Stimulated activated CD8-positive, alpha-beta memory T cell treated with anti-CD3 and anti-CD28 coated beads, Interleukin-4, amount 100 ng/mL, for 4 hours (primary cell): Measurements from ENCODE around the gene RASSF9.

Experiments used
- DNase-seq, 2 donors: peaks; one replicate each; pipeline ENCODE4 v3.0.0-alpha.2; 2020; ENCODE audit warnings: low read depth in 2 of 2, low spot score in 1 of 2

Gene RASSF9

DNA sequence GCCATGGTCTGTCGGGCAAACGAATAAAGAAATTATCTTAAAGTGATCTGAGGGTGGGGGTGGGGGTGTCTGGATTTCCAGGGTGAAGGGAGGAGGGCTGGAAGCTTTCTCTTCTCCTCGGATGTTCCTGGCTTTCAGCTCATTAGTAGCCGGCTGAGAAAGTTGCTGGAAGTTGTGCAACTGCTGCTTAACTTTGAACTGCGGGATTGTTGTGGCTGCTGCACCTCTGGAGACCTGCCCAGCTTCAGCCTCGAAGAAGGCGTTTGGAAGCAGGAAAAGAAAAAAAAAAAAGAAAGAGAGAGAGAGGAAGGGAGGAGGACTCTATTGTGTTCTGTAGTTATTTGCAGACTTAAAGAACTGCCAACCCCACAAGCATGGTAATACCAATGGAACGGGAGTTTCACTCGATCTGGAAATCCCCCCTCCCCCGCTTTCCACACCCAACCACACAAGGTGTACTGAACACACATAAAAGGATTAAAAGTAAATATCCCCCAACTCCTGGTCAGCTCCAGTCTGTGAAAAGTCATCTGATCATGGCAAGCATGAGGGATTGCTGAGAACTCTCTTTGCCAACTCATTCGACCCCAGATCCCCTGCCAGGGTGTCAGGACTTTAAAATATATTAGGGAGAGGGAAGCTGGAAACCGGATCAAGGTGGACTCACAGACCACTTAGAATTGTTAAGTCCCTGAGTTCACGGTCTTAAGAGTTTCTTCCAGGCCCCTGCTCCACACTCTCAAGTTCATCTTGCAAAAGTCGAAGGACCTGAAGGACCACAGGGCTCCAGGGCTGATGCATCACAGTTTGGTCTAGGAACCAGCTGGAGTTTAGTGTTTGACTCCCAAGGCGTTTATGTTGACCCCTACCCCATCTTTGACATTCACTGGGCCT is at the start of gene RASSF9:
RASSF9 (minus strand) TSS at position 213 of the 894 bp plus-strand sequence; CDS start at position 5, 208 bp downstream.
- no peak for DNase-seq

DNA sequence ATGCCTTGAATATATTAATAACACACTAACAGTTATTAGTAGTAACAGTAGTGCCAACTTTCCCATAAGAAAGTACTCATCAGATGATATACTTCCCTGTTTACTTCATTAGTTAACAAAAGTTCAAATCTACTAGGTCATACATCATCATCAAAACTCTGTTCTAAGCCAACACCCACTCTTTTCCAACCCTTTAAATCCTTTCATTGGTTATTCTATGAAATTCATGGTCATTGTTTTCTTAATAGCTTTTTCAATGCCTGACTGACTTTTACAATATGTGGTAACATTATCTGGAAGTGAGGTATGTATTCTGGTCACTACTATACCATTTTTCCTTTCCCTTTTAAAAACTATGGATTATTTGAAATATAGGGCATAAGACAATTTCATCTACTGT is 47.6 kb upstream of the RASSF9 start:
- DNase-seq: no peak

DNA sequence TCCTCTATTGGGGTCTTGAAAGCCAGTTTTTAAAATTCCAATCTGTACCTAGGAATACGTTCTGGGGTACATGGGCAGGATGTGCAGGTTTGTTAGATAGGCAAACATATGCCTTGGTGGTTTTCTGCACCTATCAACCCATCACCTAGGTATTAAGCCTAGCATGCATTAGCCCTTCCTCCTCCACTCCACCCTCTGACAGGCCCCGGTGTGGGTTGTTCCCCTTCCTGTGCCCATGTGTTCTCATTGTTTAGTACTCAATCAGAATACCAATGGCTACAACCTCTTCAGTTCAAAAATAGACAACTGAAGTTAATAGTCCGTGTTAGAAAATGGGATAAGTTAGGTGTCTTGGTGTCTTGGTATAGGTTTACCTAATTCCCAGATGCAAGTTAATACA is 41.2 kb upstream of the RASSF9 start:
- DNase-seq: no peak

DNA sequence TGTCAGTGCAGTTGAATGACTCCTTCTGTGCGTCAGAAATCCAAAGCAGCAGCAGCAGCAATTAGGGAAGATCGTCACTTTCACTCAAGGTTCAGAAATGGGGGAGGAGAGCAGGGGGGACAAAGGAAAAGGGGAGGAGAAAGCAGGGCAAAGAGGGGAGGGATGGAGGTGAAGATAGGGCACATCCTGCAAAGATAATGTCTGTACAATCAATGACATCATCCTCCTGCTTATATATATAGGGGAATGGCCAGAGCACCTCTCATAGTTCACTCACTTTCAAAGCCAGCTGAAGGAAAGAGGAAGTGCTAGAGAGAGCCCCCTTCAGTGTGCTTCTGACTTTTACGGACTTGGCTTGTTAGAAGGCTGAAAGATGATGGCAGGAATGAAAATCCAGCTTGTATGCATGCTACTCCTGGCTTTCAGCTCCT is 37.8 kb upstream of the RASSF9 start, which contains the start of gene NTS:
NTS (plus strand) TSS at position 265 of the 431 bp plus-strand sequence; CDS start at position 374, 109 bp downstream.
- DNase-seq: no peak

GRCh38 chr12:85872497-85873091 is 36.4 kb upstream of the RASSF9 start:
- no peak for DNase-seq

GRCh38 chr12:85866986-85867776 is 31.0 kb upstream of the RASSF9 start:
- DNase-seq: no peak

DNA sequence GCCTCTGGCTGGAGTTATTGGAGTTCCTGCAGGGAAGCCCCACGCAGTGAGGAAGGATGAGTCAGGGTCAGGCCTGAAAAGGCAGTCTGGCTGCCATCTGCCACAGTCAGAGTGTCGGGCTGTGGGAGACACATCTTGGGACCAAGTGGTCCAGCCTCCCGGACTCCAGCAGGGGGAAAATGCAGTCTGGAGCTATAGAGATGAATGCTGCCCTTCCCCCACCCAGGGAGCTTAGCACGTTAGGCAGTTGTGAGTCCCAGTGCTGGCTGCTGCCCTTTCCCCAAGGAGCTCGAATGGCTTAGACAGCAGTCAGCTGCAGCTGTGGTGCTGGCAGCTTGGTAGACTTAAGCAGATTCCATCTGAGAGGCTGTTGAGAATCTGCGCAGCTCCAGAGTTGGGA is 29.7 kb upstream of the RASSF9 start:
- DNase-seq: no peak

DNA sequence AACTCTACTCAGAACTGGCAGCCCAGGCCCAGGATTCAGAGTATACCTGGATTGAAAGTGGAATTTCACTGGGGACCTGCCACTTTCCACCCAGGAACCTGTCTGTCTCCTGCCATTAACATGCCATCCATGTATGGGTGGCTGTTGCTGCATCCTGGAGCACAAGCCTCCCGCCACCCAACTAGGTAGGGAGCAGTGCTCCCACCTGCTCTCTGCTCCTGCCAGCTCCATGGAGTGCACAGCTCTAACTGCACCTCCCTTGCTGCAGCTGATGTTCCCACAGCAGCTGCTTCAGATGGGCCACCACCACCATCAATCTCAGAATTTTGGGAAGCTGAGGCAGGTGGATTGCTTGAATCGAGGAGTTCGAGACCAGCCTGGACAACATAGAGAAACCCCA is 20.8 kb upstream of the RASSF9 start:
- DNase-seq: no peak

DNA sequence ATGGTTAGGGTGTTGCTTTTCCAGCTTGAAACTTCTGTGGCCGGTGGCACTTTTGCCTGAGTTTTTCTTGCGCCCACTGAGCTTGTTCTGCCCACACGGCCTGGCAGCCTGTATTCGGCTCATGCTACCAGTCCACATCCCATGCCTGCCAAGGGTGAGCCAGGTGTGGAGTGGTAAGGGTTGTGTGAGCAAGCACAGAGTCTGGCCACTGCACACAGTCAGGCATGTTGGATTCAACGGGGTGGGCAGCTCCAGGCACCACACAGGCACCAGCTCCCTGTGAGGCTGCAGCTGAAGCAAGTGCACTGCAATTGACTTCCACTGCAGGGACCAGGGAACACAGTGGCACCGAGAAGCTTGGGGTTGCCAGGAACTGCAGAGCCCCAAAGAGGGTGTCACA is 19.1 kb upstream of the RASSF9 start:
- DNase-seq: no peak

DNA sequence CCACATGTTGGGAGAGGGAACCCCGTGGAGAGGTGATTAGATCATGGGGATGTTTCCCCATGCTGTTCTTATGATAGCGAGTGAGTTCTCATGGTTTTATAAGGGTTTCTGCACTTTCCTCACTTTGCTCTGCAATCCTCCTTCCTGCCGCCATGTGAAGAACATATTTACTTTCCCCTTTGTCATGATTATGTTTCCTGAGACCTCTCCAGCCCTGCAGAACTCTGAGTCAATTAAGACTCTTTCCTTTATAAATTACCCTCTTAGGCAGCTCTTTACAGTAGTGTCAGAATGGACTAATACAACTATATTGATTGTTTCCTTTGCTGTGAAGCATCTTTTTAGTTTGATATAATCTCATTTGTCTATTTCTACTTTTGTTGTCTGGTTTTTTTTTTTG is 13.1 kb upstream of the RASSF9 start:
- no peak for DNase-seq

- no peak for DNase-seq
These were observed 7.5 kb upstream of the RASSF9 start for GRCh38 chr12:85843606-85844310.

DNA sequence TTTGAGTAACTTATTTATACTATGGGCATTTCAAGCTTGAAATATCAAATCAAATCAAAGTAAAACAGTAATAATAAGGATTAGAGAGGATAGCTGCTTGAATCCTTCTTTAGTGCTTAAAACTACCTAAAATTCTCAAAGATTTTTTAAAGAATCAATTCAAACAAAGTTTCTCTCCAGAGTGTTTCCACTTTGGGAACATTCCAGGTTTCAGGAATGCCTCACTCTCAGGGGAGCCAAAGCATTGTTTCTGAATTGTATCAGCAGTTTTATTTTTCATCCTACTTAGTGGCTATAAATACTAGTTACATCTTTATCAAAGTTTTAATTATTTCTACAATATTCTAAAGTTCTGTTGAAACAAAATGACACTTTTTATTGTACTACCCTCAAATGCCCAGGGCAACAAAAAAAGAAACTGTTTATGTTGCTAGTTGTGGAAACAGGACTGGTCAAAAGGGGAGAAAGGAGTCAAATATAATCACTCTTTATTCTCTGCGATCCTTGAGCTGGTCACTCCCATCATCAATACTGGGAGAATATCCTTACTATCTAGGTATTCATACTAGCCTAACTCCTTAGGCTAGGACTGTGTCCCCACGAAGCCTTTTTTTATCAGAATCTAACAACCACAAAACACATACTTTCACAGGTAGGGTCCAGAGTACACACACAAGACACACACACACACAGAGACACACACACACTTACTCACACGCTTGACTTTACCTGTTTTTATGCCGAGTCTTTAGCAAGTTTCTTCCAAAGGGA is 598 bp downstream of the RASSF9 start:
- DNase-seq: no peak

- DNase-seq: no peak
These were observed 1.8 kb downstream of the RASSF9 start for GRCh38 chr12:85834378-85834777.

DNA sequence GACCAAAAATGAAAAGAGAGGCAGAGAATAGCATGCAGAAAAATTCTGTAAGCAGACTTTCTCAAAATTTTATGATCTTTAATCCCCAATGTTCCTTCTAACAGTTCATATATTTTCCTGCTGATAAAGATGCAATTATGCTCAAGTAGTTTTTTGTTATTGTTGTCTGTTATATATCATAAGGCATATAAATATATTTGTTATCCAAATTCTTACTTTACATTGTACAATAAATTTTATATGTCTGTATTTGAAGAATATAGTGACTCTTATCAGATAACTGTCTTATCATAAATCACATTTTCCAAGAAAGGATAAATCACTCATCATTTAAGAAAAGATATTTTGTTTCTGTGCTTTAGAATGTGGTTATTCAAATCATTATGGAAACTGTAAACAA is 2.6 kb downstream of the RASSF9 start:
- no peak for DNase-seq

- DNase-seq: no peak
These were observed 4.8 kb downstream of the RASSF9 start for GRCh38 chr12:85831327-85831990.

DNA sequence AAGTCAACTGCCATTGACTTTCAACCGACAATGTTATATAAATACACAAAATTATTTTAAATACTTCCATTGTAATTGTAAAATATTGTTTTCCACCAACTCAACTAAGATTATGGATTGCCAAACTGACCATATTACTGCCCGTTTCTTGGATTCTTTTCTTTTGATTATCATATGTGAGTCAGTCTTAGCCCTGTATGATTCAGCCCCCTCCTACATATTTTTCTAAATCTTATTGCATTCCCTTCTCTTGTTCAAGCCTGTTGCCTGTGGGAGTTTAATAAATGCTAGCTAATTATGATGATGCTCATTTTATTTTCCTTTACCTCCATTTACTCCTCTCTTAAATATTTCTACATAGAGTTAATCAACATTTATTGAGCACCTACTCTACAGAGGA is 6.8 kb downstream of the RASSF9 start:
- no peak for DNase-seq

DNA sequence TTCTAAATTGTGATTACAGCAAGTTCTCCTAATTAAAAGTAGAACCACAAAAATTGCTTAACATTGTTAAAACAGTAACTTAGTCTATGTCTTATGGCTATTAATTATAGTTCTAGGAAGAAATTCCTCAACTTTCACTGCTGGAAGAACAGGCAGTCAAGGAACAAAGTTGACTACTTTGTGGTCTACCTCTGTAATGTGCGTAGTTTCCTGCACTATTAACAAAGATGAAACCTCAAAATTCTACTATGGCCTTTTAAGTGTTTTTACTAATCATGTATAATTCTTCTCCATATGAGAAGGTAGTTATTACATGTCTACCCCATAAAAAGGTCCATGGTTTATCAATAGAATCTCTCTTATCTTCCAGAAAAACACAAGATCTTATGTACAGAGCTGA is 7.6 kb downstream of the RASSF9 start:
- DNase-seq: no peak

- DNase-seq: no peak
These were observed 10.5 kb downstream of the RASSF9 start for GRCh38 chr12:85825746-85826145.

GRCh38 chr12:85823436-85824180 is 12.6 kb downstream of the RASSF9 start:
- DNase-seq: no peak
